GM12891 (cell line): ENCODE results near the gene ANKRD55.
"Not testable (repeated sequence)": the region's sequence is repeated elsewhere in the genome, so short reads cannot be mapped to it uniquely, and the experiment has no call there.

ENCODE experiments used
- DNase-seq: peaks from one replicate; pipeline ENCODE4 v3.0.0; 2011; ENCODE audit warnings: low spot score; ENCODE audit not compliant: insufficient read length
- FAIRE-seq: peaks from 2 replicates; lab custom pipeline; 2011; peaks lifted over from hg19 to GRCh38; lab: Jason Lieb, UNC
- PAX5 ChIP-seq: IDR thresholded peaks from 2 replicates; pipeline ENCODE4 v1.6.1; 2011; ENCODE audit warnings: low read length, moderate library complexity, mild to moderate bottlenecking; ENCODE audit not compliant: insufficient read depth, severe bottlenecking
- POLR2A ChIP-seq: IDR thresholded peaks from 2 replicates; pipeline ENCODE4 v1.6.1; 2011; ENCODE audit warnings: low read depth, low read length, control low read depth
- POLR2AphosphoS5 ChIP-seq: IDR thresholded peaks from 2 replicates; pipeline ENCODE4 v1.6.1; 2011; ENCODE audit warnings: low read depth, low read length, control low read depth
- POU2F2 ChIP-seq: IDR thresholded peaks from 2 replicates; pipeline ENCODE4 v1.6.1; 2011; ENCODE audit warnings: low read depth, mild to moderate bottlenecking, control low read depth, low read length, moderate library complexity
- SPI1 ChIP-seq: IDR thresholded peaks from 2 replicates; pipeline ENCODE4 v1.6.1; 2011; ENCODE audit warnings: low read depth, low read length, control low read depth
- TAF1 ChIP-seq: IDR thresholded peaks from 2 replicates; pipeline ENCODE4 v1.6.1; 2011; ENCODE audit warnings: low read depth, low read length, control low read depth

ANKRD55 gene

DNA sequence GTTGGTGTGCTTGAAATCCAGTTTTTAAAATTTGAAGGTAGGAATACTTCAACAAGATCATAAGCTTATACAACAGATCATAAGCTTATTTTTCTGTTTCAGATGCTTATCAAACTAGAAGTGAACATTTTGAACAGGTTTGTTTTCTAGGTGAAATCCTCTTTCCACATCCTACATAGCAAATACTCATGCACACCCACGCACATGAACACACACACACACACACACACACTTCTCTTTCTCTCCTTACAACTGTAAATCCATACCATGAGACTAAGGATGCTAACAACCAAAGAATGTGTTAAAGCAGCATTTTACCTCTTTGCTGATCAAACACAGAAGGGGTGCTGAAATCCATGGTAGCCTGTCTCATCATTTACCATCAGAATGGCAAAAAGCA lies 592 bp downstream of the ANKRD55 start:
- no peak for DNase-seq
- no peak for FAIRE-seq
- no peak for TF ChIP-seq POLR2A
- TF ChIP-seq POU2F2: no peak
- no peak for TF ChIP-seq PAX5
- TF ChIP-seq TAF1: no peak
- TF ChIP-seq SPI1: no peak
- TF ChIP-seq POLR2AphosphoS5: no peak

DNA sequence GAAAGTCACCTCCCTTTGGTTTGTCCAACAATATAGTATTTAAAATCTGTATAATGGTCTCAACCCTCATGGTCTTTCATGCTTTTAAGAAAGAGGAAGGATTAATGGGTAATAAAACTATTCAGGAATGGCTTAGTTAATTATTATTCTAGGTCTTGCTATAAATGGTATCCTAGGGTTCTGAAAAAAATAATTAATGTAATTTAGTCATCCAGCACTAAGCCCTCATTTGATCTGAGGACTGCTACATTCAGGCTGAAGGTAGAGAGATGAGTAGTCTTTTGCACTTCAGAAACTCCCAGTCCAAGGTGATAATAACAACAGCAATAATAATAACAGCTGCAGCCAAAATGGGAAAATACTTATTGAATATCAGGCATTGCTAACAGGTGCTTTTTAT lies 2.6 kb downstream of the ANKRD55 start:
- no peak for FAIRE-seq
- no peak for DNase-seq
- TF ChIP-seq POLR2A: no peak
- TF ChIP-seq PAX5: no peak
- TF ChIP-seq SPI1: no peak
- TF ChIP-seq POU2F2: no peak
- no peak for TF ChIP-seq TAF1
- no peak for TF ChIP-seq POLR2AphosphoS5

DNA sequence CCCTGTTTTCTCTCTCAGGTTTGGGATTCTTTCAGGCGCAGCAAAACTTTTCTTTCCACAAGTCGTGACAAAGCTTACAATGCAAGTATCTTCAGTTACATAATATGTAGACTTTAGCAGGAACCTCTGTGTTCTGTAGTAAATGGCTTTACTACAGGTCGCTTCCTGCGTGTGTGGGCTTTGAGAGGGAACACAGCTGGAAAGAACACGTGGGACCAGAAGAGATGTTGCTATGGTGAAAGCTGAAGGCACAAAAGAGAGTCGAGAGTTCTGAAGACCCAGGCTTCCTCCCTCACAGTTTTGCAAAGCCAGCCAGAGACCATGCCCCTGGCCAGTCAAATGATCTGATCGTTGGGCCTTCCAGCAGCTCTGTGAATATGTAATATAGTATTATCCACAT lies 4.0 kb downstream of the ANKRD55 start:
- FAIRE-seq (no peak), DNase-seq (no peak)
- TF ChIP-seq SPI1: no peak
- no peak for TF ChIP-seq PAX5
- TF ChIP-seq TAF1: no peak
- TF ChIP-seq POLR2A: no peak
- no peak for TF ChIP-seq POLR2AphosphoS5
- no peak for TF ChIP-seq POU2F2

DNA sequence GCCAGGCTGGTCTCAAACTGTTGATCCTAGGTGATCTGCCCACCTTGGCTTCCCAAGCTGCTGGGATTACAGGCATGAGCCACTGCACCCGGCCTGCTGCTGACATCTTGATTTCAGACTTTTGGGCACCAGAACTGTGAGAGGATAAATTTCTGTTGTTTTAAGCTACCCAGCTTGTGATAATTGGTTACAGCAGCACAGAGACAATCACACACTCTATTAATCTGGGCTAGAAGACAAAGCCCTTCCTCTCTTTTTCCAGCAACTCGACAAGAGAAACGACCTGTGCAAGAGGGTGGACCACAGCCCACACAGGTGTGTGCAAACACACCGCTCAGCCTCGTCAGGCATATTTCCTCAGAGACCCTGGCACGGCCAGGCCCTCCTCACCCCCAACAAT lies 4.5 kb downstream of the ANKRD55 start:
- no peak for TF ChIP-seq PAX5
- no peak for TF ChIP-seq POU2F2
- TF ChIP-seq TAF1: no peak
- no peak for TF ChIP-seq POLR2AphosphoS5
- no peak for TF ChIP-seq POLR2A
- no peak for TF ChIP-seq SPI1
- FAIRE-seq (no peak), DNase-seq (no peak)

DNA sequence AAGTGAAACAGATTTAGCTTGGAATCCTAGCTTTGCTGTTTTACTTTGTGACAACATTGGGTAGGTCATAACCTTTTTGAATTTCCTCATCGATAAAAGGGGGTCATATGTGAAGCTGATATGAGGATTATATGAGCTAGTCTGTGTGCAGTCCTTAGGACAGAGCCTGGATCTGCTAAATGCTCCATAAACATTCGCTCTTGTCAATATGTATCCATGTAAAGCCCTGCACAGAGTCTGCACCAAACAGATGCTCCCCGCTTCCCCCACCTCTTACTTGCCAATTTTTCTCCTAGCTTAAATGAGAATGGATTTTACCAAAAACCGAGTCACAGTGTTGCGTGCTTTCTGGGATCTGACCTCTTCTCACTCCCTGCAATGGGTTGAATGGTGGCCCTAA lies 5.4 kb downstream of the ANKRD55 start:
- no peak for FAIRE-seq
- no peak for TF ChIP-seq PAX5
- DNase-seq: no peak

DNA sequence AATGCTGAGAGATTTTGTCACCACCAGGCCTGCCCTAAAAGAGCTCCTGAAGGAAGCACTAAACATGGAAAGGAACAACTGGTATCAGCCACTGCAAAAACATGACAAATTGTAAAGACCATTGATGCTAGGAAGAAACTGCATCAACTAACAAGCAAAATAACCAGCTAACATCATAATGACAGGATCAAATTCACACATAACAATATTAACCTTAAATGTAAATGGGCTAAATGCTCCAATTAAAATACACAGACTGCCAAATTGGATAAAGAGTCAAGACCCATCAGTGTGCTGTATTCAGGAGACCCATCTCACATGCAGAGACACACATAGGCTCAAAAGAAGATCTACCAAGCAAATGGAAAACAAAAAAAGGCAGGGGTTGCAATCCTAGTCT lies 9.8 kb downstream of the ANKRD55 start:
- not testable (repeated sequence) for FAIRE-seq, DNase-seq

DNA sequence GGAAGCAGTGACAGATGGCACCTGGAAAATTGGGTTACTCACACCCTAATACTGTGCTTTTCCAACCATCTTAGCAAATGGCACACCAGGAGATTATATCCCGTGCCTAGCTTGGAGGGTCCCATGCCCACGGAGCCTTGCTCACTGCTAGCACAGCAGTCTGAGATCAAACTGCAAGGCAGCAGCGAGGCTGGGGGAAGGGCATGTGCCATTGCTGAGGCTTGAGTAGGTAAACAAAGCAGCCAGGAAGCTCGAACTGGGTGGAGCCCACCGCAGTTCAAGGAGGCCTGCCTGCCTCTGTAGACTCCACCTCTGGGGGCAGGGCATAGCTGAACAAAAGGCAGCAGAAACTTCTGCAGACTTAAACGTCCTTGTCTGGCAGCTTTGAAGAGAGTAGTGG lies 11.5 kb downstream of the ANKRD55 start:
- FAIRE-seq, DNase-seq: not testable (repeated sequence)

DNA sequence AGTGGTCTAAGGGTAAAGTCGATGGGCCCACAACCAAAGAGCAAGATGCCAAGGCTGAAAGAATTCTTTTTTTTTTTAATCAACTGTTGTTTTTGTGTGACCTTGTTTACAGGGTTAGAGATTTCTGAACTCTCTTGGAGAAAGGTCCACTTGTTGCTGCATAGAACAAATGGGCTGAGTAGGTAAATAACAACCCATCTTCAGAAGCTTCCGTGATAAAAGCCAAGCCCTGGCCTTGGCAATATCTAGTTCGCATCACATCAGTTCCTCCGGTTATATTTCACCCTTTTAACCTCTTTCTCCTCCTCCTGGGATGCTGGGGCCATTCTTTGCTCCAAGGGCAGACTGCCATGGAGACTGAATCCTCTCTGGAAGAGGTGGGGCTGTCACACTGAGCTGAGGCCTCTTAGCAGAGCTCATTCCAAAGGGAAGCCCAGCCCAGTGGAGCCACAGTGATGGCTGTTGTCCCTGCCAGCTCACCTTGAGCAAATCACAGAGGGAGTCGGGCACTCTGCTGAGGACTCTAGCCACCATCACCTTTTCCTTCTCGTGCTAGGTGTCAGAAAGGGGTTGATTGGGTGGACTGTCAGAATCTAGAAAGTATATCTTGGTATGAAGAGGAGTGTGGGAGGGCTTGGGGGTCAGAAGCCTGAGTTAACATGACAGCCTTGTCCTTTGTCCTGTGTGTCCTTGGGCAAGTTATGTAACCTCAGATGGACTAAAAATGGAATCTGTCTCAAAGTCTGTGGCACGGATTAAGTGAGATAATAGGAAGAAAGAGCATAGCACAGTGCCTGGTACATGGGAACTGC lies 17.9 kb downstream of the ANKRD55 start:
- no peak for DNase-seq
- TF ChIP-seq POU2F2 (no peak), POLR2A (no peak)
- FAIRE-seq: no peak

DNA sequence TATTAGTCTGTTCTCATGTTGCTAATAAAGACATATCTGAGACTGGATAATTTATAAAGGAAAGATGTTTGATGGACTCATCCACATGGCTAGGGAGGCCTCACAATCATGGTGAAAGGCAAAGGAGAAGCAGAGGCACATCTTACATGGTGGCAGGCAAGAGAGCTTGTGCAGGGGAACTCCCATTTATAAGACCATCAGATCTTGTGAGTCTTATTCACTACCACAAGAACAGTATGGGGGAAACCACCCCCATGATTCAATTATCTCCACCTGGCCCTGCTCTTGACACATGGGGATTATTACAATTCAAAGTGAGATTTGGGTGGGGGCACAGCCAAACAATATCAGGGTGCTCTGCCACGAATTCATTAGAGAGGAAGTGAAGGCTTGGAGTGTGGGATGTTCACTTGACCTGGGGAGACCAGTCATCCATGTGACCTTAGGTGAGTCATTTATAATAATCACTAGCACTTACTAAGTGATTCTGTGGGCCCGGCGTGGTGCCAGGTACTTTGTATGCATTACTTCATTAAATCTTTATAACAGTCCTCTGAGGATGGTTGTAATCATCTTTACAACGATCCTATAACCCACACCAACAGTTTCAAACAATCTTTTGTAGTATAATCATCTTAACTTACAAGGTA lies 19.1 kb downstream of the ANKRD55 start:
- DNase-seq, FAIRE-seq: not testable (repeated sequence)

DNA sequence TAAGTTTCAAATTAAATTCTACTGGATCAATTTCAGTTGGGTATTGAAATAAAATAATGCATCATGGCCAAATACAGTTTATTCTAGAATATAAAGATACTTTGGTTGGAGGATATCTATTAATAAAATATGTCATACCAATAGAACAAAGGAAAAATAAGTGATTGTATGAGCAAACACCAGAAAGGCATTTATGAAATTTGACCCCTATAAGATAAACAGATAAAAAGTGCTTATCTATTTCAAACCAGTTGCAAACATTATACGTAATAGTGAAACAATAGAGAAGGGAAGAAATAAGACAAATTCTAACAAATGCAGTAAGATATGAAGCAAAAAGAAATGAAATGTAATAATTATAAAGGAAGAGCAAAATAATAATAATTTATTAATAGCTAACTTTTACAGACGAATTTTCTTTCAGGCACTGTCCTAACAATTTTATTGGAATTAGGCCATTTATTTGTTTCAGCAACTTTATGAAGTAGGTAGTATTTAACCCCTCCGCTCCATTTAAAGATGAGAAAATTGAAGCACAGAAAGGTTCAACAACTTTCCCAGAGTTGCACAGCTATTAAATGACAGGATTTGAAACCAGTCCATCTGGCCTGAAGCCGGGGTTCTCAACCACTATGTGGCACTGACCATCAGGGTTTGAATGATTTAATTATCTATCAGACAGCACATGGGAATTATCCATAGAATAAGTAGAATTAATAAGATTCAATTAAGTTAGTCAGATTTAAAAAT lies 20.8 kb downstream of the ANKRD55 start:
- DNase-seq: no peak
- no peak for FAIRE-seq

More for the DNA sequence above, 20.8 kb downstream of the ANKRD55 start:
- no peak for TF ChIP-seq SPI1
